GM18507 (cell line): ENCODE results near the gene RCSD1.
"Not testable (repeated sequence)": the region's sequence is repeated elsewhere in the genome, so short reads cannot be mapped to it uniquely, and the experiment has no call there.

Experiments
- DNase-seq: peaks from one replicate; pipeline ENCODE4 v3.0.0; 2011; ENCODE audit warnings: low read depth; ENCODE audit not compliant: insufficient read length; ENCODE audit errors: extremely low spot score
- FAIRE-seq: peaks from 2 replicates; lab custom pipeline; 2011; peaks lifted over from hg19 to GRCh38; lab: Jason Lieb, UNC

RCSD1 gene

GRCh38 chr1:167722152-167722869 is 92.3 kb downstream of the RCSD1 start:
- DNase-seq = no peak
- no peak for FAIRE-seq

- FAIRE-seq (no peak), DNase-seq (no peak)
Observed at GRCh38 chr1:167722870-167723251, 92.8 kb downstream of the RCSD1 start.

- DNase-seq (no peak), FAIRE-seq (peak; percentile 35)
Observed at GRCh38 chr1:167723707-167724323, 93.8 kb downstream of the RCSD1 start.

GRCh38 chr1:167726008-167726407 is 96.0 kb downstream of the RCSD1 start:
- peak; percentile 79 for FAIRE-seq
- no peak for DNase-seq

- FAIRE-seq (no peak), DNase-seq (no peak)
Observed at GRCh38 chr1:167728818-167729410, 98.9 kb downstream of the RCSD1 start.

GRCh38 chr1:167734227-167734626 is 104.2 kb downstream of the RCSD1 start:
- no peak for DNase-seq
- FAIRE-seq = no peak

GRCh38 chr1:167734841-167735240 is 104.8 kb downstream of the RCSD1 start:
- DNase-seq (no peak), FAIRE-seq (no peak)

GRCh38 chr1:167737169-167737568 is 107.1 kb downstream of the RCSD1 start:
- DNase-seq = no peak
- no peak for FAIRE-seq

GRCh38 chr1:167738158-167738557 is 108.1 kb downstream of the RCSD1 start:
- DNase-seq (no peak), FAIRE-seq (no peak)

GRCh38 chr1:167739752-167740151 is 109.7 kb downstream of the RCSD1 start:
- DNase-seq (no peak), FAIRE-seq (no peak)

GRCh38 chr1:167741103-167741502 is 111.1 kb downstream of the RCSD1 start:
- FAIRE-seq, DNase-seq: not testable (repeated sequence)

- not testable (repeated sequence) for DNase-seq, FAIRE-seq
Observed at GRCh38 chr1:167742392-167743057, 112.5 kb downstream of the RCSD1 start.

- no peak for DNase-seq
- no peak for FAIRE-seq
Observed at GRCh38 chr1:167744901-167745300, 114.9 kb downstream of the RCSD1 start.

GRCh38 chr1:167746013-167746672 is 116.1 kb downstream of the RCSD1 start:
- FAIRE-seq (no peak), DNase-seq (no peak)

- FAIRE-seq (peak; percentile 51), DNase-seq (no peak)
Observed at GRCh38 chr1:167746988-167747655, 117.1 kb downstream of the RCSD1 start.

- DNase-seq (no peak), FAIRE-seq (no peak)
Observed at GRCh38 chr1:167747988-167748387, 118.0 kb downstream of the RCSD1 start.

GRCh38 chr1:167748906-167749305 is 118.9 kb downstream of the RCSD1 start:
- DNase-seq (no peak), FAIRE-seq (no peak)

GRCh38 chr1:167749741-167750140 is 119.7 kb downstream of the RCSD1 start:
- FAIRE-seq = no peak
- no peak for DNase-seq

GRCh38 chr1:167750641-167751040 is 120.6 kb downstream of the RCSD1 start:
- FAIRE-seq (no peak), DNase-seq (no peak)
